ENCODE measurements around the gene NDUFS7.

GRCh38 chr19:1401138-1401888, 17.6 kb downstream of the NDUFS7 start, which contains the start of gene GAMT:
- TF ChIP-seq CTCF (IDR thresholded peaks at IDR 0.05) (no peak), POLR2A (IDR thresholded peaks at IDR 0.05) (no peak)
